ENCODE measurements around the gene OXA1L. TPM values are rescaled to one million over a fixed set of nuclear protein-coding genes. Genes with fewer than 3 reads are reported as not detected.
"Not testable (repeated sequence)": the region's sequence is repeated elsewhere in the genome, so short reads cannot be mapped to it uniquely, and the experiment has no call there.

OXA1L gene
- 100 to 1,000 TPM; 131 to 136 TPM for total RNA-seq

DNA sequence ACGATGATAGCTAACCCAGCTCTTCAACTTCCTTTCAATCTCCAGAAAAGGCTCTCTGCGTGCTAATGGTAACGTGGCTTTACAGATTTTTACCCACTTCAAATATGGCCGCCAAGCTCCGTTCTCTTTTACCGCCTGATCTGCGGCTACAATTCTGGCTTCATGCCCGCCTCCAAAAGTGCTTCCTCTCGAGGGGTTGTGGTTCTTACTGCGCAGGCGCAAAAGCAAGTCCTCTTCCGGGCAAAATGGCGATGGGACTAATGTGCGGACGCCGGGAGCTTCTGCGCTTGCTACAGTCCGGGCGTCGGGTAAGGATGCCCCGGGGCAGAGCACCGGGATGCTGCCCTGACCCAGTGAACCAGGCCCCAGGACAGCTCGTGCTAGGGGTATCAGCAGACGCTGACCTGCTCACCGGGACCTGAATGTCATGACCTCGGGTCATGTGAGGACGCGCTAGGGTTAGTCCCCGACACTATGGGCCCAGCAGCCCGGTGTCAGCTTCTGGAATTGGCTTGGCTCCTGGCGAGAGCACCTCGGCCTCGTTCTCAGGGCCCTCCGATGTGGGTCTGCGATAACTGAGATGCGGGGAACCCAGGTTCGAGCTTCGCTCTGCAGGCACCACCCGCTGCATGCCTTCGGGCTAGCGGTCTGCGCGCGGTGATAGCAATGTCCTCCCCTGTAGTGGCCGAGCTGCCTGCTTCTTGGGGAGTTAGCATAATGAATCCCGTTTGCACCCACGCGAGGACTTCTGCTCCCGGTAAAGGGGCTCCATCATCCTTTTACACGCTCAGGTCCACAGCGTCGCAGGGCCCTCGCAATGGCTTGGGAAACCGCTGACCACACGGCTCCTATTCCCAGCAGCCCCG, at the start of gene OXA1L:
Gene OXA1L, plus strand, starts transcription at position 232 of the 866 bp plus-strand sequence. Its CDS starts 14 bp downstream, at position 246.
- Mint-ChIP-seq H3K4me1 (ENCODE audit: low read depth) (peaks cover 34% of the 10 kb centered on the region), H3K27me3 (peaks cover 2% of the 10 kb centered on the region), H3K27ac (peak within 1 kb of the TSS; percentile 98), H3K36me3 (peaks cover 57% of the 10 kb centered on the region), H3K4me3 (peak within 1 kb of the TSS; percentile 94), H3K9me3 (peaks cover 9% of the 10 kb centered on the region)
- intact Hi-C loops (cut with micrococcal nuclease) = loop anchor here (1.0 to 5.0 kb wide), 7 partner anchors 29 to 194 kb away; partner anchors contain the start of genes DAD1, MRPL52 and RBM23
- peak; percentile 98 for DNase-seq
- ChIA-PET POLR2A (interaction anchor here (0.5 to 3.3 kb wide), 16 partner anchors 8 to 240 kb away, joined by 3 to 17 read pairs (median 5); partner anchors contain the start of genes DAD1, LRP10, MRPL52 and PRMT5), CTCF (interaction anchor here (0.8 to 2.8 kb wide), 16 partner anchors 24 to 1662 kb away, joined by 3 to 34 read pairs (median 4); partner anchors contain the start of gene DAD1)

DNA sequence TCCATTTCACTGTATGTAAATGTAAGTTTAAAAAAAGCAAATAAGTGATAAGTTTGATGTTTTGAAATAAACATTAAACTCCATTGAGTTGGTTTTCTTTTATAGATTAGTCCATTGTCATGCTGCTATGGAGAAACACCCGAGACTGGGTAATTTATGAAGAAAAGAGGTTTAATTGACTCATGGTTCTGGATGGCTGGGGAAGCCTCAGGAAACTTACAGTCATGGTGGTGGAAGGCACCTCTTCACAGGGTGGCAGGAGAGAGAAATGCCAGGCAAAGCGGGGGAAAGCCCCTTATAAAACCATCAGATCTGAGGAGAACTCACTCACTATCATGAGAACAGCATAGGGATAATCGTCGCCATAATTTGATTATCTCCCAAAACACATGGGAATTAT, 48.4 kb upstream of the OXA1L start:
- Mint-ChIP-seq H3K27ac (no peak overlapping the region), H3K9me3 (peaks cover 2% of the 10 kb centered on the region), H3K4me3 (no peak overlapping the region), H3K36me3 (no peaks in the 10 kb centered on the region), H3K27me3 (peaks cover 6% of the 10 kb centered on the region), H3K4me1 (ENCODE audit: low read depth) (peaks cover 7% of the 10 kb centered on the region)
- CTCF ChIA-PET = no interaction called here
- no peak for DNase-seq
- POLR2A ChIA-PET = no interaction called here
- intact Hi-C loops (cut with micrococcal nuclease) = no loop called here

DNA sequence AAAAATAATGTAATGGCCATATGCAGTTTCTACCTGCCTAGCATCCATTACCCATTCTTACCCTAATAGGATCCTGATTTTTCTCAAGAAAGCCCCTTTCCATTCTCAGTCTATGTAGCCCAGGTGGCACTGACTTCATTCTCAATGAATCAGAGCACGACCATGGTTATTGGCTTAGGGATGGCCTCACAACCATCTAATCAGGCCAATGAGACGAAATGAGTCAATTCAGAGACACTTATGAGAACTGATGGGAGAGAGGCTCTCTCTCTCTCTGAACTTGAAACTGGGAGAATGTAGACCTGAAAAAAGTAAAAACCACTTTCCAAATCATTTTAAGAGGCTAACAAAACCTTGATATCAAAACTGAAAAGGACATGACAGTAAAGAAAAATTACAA, 45.3 kb upstream of the OXA1L start:
- CTCF ChIA-PET = interaction anchor here (1.0 kb wide), 1 partner anchor 152 kb away, joined by 3 read pairs; no protein-coding TSS in a partner anchor
- H3K27ac Mint-ChIP-seq = no peak overlapping the region
- POLR2A ChIA-PET = no interaction called here
- H3K4me1 Mint-ChIP-seq (ENCODE audit: low read depth) = no peaks in the 10 kb centered on the region
- no peak overlapping the region for H3K4me3 Mint-ChIP-seq
- H3K9me3 Mint-ChIP-seq = peaks cover 2% of the 10 kb centered on the region
- no peak for DNase-seq
- intact Hi-C loops (cut with micrococcal nuclease) = no loop called here
- H3K27me3 Mint-ChIP-seq = no peaks in the 10 kb centered on the region
- no peaks in the 10 kb centered on the region for H3K36me3 Mint-ChIP-seq

DNA sequence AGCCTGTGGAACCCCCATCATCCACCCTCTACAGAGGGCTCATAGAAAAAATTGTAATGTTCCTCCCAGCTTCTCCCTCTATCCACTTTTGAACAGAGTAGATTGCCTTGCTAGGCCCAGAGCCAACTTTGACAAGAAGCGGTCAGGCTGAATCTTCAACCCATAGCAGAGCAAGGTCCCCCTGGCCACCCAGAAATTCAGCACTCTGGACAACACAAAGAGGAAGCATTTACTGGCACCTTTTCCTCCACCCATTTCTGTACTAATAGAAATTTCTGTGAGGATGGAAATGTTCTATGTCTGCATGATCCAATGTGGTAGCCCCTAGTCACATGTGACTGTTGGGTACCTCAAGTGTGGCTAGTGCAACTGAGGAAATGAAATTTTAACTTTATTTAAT, 42.7 kb upstream of the OXA1L start:
- H3K27ac Mint-ChIP-seq = no peak overlapping the region
- intact Hi-C loops (cut with micrococcal nuclease) = no loop called here
- no peaks in the 10 kb centered on the region for H3K27me3 Mint-ChIP-seq
- ChIA-PET POLR2A (no interaction called here), CTCF (no interaction called here)
- H3K4me3 Mint-ChIP-seq = no peak overlapping the region
- DNase-seq = no peak
- H3K36me3 Mint-ChIP-seq = no peaks in the 10 kb centered on the region
- peaks cover 2% of the 10 kb centered on the region for H3K9me3 Mint-ChIP-seq
- no peaks in the 10 kb centered on the region for H3K4me1 Mint-ChIP-seq (ENCODE audit: low read depth)

DNA sequence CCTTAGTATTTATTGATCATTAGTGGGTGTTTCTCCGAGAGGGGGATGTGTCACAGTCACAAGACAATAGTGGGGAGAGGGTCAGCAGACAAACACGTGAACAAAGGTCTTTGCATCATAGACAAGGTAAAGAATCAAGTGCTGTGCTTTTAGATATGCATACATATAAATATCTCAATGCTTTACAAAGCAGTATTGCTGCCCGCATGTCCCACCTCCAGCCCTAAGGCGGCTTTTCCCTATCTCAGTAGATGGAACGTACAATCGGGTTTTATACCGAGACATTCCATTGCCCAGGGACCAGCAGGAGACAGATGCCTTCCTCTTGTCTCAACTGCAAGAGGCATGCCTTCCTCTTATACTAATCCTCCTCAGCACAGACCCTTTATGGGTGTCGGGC, 41.6 kb upstream of the OXA1L start:
- POLR2A ChIA-PET; CTCF ChIA-PET; H3K9me3 Mint-ChIP-seq; intact Hi-C loops (cut with micrococcal nuclease); H3K27me3 Mint-ChIP-seq; H3K27ac Mint-ChIP-seq; H3K4me1 Mint-ChIP-seq (ENCODE audit: low read depth); H3K4me3 Mint-ChIP-seq; DNase-seq; H3K36me3 Mint-ChIP-seq: not testable (repeated sequence)

DNA sequence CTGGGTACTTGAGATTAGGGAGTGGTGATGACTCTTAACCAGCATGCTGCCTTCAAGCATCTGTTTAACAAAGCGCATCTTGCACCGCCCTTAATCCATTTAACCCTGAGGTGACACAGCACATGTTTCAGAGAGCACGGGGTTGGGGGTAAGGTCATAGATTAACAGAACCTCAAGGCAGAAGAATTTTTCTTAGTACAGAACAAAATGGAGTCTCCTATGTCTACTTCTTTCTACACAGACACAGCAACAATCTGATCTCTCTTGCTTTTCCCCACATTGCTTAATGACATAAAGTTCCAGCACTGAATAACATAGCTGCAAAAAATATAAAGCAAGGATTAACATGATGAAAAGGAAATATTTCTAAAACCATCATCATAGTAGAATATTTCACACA, 41.1 kb upstream of the OXA1L start:
- intact Hi-C loops (cut with micrococcal nuclease); H3K27me3 Mint-ChIP-seq; H3K4me3 Mint-ChIP-seq; H3K36me3 Mint-ChIP-seq; POLR2A ChIA-PET; DNase-seq; H3K27ac Mint-ChIP-seq; H3K4me1 Mint-ChIP-seq (ENCODE audit: low read depth); H3K9me3 Mint-ChIP-seq: not testable (repeated sequence)
- CTCF ChIA-PET = interaction anchor here (1.0 kb wide), 1 partner anchor 152 kb away, joined by 3 read pairs; no protein-coding TSS in a partner anchor

DNA sequence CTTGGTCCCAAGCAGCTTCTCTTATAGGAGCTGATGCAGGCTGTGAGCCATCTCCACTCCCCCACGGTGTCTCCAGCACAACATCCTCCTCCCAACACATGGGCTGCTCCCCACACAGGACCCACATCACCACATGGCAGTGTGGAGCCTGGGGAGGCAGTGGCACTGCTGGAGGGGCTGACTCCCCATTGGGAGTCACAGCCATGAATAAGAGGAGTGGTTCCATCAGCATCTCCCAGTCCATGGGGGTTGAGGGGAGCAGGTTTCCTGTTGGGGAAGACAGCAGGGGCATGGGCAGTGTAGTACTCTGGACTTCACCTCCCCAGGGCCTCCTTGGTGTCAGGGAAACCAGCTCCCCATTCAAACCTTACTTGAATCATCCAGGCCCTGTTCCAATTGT, 40.5 kb upstream of the OXA1L start:
- no peaks in the 10 kb centered on the region for H3K27me3 Mint-ChIP-seq
- H3K4me1 Mint-ChIP-seq (ENCODE audit: low read depth) = no peaks in the 10 kb centered on the region
- ChIA-PET CTCF (interaction anchor here (1.0 kb wide), 1 partner anchor 153 kb away, joined by 3 read pairs; no protein-coding TSS in a partner anchor), POLR2A (no interaction called here)
- no peaks in the 10 kb centered on the region for H3K36me3 Mint-ChIP-seq
- no peak for DNase-seq
- intact Hi-C loops (cut with micrococcal nuclease) = no loop called here
- no peak overlapping the region for H3K27ac Mint-ChIP-seq
- peaks cover 2% of the 10 kb centered on the region for H3K9me3 Mint-ChIP-seq
- H3K4me3 Mint-ChIP-seq = no peak overlapping the region

DNA sequence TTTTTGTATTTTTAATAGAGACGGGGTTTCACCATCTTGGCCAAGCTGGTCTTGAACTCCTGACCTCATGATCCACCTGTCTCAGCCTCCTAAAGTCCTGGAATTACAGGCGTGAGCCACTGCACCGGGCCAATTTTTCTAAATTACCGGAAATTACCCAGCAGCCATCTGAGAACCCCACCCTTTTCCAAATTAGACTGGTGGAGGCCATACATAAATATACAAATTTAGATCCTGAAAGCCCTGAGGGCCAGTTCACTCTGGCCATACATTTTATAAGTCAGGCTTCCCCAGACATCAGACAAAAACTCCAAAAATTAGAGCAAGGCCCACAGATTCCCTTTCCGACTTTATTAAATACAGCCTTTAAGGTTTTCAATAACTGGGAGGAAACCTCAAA, 34.4 kb upstream of the OXA1L start:
- DNase-seq; CTCF ChIA-PET; H3K4me3 Mint-ChIP-seq; H3K9me3 Mint-ChIP-seq; H3K4me1 Mint-ChIP-seq (ENCODE audit: low read depth); POLR2A ChIA-PET; H3K27me3 Mint-ChIP-seq; H3K36me3 Mint-ChIP-seq; H3K27ac Mint-ChIP-seq; intact Hi-C loops (cut with micrococcal nuclease): not testable (repeated sequence)

DNA sequence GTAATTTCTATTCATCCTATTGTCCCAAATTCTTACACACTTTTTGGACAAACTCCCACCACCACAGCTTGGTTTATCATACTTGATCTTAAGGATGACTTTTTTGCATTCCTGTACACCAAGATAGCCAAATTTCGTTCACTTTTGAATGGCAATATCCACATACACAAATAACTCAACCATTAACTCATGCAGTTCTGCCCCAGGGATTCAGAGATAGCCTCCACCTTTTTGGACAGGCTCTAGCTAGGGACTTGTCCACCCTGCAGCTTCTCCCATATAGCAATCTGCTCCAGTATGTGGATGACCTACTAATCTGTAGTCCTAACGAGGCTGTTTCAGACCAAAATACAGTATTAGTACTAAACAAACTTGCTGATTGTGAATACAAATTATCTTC, 32.7 kb upstream of the OXA1L start:
- CTCF ChIA-PET = no interaction called here
- intact Hi-C loops (cut with micrococcal nuclease) = no loop called here
- Mint-ChIP-seq H3K36me3 (no peaks in the 10 kb centered on the region), H3K27me3 (no peaks in the 10 kb centered on the region), H3K4me3 (no peak overlapping the region), H3K27ac (no peak overlapping the region), H3K4me1 (ENCODE audit: low read depth) (peaks cover 8% of the 10 kb centered on the region), H3K9me3 (no peaks in the 10 kb centered on the region)
- DNase-seq = no peak
- POLR2A ChIA-PET = no interaction called here

DNA sequence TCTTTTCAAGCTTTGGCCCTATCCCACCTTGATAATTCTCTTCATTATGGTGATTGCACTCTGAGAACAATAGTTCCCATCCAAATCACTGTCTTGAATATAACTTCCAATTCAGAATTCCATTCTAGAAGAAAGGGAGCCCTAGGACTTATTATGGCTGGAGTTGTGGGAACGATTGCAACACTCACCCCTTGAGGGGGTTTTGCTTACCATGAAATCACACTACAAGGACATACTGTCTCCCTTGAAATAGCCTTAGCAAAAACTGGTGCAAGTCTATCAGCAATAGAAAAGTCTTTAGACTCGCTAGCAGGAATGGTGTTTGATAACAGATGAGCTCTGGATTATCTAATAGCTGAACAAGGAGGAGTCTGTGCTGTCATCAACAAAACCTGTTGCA, 31.4 kb upstream of the OXA1L start:
- Mint-ChIP-seq H3K9me3 (no peaks in the 10 kb centered on the region), H3K27me3 (no peaks in the 10 kb centered on the region), H3K4me3 (no peak overlapping the region), H3K36me3 (no peaks in the 10 kb centered on the region), H3K27ac (no peak overlapping the region), H3K4me1 (ENCODE audit: low read depth) (peaks cover 16% of the 10 kb centered on the region)
- ChIA-PET POLR2A (no interaction called here), CTCF (no interaction called here)
- intact Hi-C loops (cut with micrococcal nuclease) = no loop called here
- DNase-seq = no peak

DNA sequence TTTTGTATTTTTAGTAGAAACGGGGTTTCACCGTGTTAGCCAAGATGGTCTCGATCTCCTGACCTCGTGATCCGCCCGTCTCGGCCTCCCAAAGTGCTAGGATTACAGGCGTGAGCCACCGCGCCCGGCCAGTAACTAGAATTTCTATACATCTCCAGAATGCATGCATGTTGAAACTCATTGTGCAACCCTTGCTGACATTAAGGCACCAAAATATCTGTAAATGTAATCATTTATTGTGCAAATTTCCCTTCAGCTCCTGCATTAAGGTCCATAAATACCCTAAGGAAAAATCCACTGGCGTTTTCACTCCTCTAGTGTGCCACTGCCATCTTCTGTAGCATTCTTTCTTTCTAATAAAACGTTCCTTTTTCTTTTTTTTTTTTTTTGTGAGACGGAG, 30.1 kb upstream of the OXA1L start:
- H3K27me3 Mint-ChIP-seq; H3K4me3 Mint-ChIP-seq; DNase-seq; intact Hi-C loops (cut with micrococcal nuclease); CTCF ChIA-PET; H3K27ac Mint-ChIP-seq; H3K9me3 Mint-ChIP-seq; POLR2A ChIA-PET; H3K36me3 Mint-ChIP-seq: not testable (repeated sequence)
- peaks cover 16% of the 10 kb centered on the region for H3K4me1 Mint-ChIP-seq (ENCODE audit: low read depth)

DNA sequence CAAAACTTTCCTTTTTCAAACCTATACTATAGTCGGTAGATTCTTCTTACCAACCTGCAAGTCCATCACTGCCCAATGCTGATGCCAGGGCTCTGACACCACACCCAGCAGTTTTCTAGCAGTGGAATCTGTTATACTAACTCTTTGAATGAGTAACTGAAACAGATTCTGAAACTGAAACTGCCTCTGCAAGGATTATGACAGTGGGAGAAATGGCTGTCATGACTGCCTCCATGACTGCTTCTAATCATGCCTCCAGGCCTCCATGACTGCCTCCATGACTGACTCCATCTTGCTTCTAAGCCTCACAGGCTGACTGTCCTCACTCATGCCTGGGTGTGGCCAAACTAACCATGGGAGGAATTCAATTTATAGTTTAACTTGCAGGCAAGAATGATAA, 29.4 kb upstream of the OXA1L start:
- no peaks in the 10 kb centered on the region for H3K27me3 Mint-ChIP-seq
- H3K27ac Mint-ChIP-seq = peak overlapping the region; percentile 63
- no peaks in the 10 kb centered on the region for H3K9me3 Mint-ChIP-seq
- intact Hi-C loops (cut with micrococcal nuclease) = loop anchor here (1.0 kb wide), 2 partner anchors 29 to 148 kb away; partner anchors contain the start of genes DAD1 and OXA1L
- peak; percentile 76 for DNase-seq
- ChIA-PET CTCF (no interaction called here), POLR2A (no interaction called here)
- H3K4me3 Mint-ChIP-seq = no peak overlapping the region
- H3K4me1 Mint-ChIP-seq (ENCODE audit: low read depth) = peaks cover 16% of the 10 kb centered on the region
- H3K36me3 Mint-ChIP-seq = no peaks in the 10 kb centered on the region

DNA sequence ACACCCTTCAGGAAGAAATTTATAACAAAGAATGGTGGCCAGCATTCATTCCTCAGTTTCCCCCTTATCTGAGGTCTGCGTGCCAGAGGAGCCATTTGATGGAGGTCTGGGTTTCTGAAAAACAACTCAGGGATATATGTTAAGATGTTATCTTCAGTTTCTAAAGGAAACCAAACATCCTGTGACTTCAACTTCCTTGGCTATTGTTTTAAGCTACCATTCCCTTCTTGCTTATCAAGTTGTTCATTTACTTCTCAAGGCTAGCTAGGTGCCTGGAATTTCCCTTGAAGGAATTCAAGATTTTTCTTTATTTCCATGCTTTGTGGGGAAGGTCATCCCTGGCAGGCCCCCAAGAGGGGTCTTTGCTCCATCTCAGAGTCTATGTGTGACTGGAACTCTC, 27.1 kb upstream of the OXA1L start:
- no peak overlapping the region for H3K27ac Mint-ChIP-seq
- ChIA-PET CTCF (no interaction called here), POLR2A (no interaction called here)
- peaks cover 16% of the 10 kb centered on the region for H3K4me1 Mint-ChIP-seq (ENCODE audit: low read depth)
- H3K9me3 Mint-ChIP-seq = no peaks in the 10 kb centered on the region
- intact Hi-C loops (cut with micrococcal nuclease) = no loop called here
- no peak overlapping the region for H3K4me3 Mint-ChIP-seq
- no peak for DNase-seq
- no peaks in the 10 kb centered on the region for H3K27me3 Mint-ChIP-seq
- no peaks in the 10 kb centered on the region for H3K36me3 Mint-ChIP-seq
